Measurements from ENCODE around the gene TMTC2.
A peak's percentile ranks its signal among the peaks of the same experiment; 100 is the strongest.

TMTC2 gene

GRCh38 chr12:82682851-82683261 is 3.9 kb upstream of the TMTC2 start:
- DNase-seq (ENCODE audit: low spot score) = no peak

DNA sequence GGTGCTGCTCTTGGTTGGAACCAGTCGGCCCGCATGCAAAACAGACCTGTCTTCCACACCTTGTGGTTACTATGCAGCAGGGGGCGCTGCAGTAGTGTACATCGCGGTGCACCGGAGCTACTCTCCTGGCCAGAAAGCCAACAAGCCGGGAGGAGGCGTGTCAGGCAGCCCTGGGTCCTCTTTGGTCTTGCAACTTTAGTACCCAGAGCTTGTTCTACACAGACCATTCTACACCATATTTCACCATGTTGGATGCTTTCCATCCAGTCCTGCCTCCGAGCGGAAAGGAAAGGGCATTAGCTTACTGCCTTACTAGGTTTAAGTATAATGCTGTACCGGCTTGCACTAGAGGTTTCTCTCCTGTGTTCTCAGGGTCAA is 927 bp upstream of the TMTC2 start:
- peak; percentile 88 for DNase-seq (ENCODE audit: low spot score)

DNA sequence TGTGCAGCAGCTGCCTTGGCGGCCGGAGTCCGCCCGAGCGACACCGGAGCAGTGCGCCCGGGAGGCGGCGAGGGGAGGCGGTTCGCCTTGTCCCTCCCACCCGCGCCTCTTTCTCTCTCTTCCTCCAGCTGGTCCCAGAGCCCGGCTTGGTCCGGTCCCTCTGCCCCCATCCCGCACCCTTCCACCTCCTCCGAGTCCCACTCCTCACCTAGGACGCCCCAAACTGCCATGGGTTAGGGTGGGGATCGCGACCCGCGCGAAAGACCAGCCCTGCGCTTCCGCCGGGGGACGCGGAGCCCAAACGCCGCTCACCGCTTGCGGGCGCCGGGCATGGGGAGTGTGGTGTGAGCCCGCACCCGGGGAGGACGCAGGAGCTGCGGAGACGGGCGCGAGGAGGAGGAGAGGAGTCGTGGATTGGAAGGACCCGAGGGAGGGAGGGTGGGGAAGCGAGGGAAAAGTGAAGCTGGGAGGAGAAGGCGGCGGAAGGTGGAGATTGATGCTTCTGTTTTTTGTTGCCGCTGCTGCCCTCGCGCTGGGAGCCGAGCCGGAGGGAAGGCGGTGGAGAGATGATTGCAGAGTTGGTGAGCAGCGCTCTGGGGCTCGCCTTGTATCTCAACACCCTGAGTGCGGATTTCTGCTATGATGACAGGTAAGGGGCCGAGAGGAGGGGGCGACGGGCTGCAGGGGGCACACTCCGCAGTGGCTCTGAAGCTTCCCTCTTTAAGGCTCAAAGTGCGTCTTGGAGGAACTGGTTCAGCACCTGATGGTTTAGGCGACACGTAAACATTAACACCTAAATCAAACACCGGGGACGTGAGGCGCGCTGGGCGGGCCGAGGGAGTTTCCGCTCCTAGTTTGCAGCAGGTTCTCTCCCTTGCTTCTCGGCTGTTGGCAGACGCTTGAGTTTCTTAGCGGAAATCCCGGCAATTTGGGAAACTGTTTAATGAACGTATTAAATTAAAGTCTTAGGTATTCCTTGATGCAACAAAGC is 610 bp downstream of the TMTC2 start:
- no peak for DNase-seq (ENCODE audit: low spot score)

DNA sequence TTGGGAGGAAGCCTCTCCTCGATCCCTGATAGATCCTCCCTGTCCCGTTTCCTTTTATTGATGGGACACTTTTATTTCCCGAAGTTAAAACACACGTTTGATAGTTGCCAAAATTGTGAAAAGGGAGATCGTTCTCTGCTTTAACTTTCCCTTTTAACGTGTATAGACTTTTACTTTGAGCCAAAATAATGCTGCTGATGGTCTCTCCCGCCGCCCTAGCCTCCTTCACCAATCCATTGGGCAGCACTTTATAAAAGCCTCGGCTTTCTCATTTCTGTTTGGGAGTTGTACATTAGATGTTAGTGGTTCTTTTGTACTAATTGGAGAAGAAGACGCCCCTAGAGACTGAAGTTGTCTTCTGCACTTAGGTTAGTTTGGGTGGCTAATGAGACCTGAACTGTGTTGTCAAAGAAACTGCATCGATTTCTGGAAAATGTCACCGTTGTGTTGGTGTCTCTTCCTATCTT is 1.4 kb downstream of the TMTC2 start:
- no peak for DNase-seq (ENCODE audit: low spot score)

- no peak for DNase-seq (ENCODE audit: low spot score)
These were observed 1.9 kb downstream of the TMTC2 start for GRCh38 chr12:82688596-82688995.

DNA sequence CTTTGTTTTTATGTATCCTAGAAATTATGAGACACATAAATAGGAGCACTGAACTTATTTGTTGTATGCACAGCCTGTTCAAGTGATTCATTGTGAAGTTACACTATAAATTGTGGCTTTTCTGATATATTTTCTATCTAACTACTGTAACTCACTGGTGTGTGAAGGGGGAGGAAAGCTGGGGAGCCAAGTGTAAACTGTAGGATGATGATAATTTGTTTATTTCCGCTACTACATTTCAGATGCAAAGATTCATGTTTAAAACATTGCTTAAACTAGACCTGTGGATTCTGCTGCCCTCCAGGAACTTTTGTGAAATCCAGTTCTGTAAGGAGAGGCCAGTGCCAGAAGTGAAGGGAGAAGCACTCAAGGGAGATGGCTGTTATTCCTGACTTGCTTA is 3.3 kb downstream of the TMTC2 start:
- no peak for DNase-seq (ENCODE audit: low spot score)

DNA sequence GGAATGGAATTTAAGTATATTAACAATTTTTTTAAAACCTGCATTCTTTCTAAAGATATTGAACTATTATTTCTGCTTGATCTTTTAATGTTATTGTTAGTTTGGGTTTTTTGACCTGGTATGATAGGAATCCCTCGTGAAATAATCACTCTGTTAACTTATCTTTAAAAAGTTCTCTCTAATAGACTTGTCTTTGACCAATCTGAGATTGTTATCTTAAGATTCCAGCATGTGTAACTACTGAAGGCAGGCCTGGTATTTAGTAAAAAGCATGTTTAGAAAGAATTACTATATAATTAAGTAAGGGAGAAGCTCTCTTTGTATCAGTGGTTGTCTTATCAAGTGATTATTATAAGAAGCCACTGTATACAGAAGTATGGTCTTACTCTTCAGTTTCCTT is 4.8 kb downstream of the TMTC2 start:
- DNase-seq (ENCODE audit: low spot score) = no peak

DNA sequence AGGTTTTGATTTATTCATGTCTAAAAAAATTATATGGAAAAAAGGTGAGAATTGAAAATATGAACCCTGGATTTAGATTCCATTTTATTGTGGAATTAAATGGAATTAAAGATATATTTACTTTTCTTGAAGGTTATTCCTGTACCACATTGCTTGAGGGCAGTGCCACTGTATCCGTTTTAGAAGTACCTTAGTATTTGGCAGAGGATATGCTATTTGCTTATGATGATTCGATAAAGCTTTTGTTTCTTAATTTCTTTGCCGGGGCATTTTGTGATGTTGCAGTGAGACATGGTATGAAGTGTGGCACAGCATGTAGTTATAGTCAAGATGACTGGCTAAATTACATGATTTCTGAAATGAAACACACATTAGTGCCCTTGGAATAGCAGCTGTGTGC is 7.6 kb downstream of the TMTC2 start:
- DNase-seq (ENCODE audit: low spot score) = no peak

DNA sequence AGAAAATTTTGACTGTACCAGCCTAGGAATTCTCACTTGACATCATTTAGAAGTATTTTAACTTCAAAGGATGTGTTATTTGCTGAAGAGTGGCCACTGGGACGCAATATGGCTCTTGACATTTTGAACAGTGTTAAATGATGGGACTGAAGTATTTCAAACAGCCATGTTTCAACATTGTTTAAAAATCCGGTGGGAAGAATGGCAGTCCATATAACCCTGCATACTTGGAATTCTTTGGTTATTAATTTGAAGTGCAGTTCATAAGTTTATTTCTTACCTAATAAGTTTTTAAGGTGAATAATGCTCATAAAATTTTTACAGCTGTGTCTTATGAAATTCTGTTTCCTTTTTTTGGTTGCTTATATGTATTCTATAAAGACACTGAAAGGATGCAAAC is 8.3 kb downstream of the TMTC2 start:
- DNase-seq (ENCODE audit: low spot score) = no peak

- no peak for DNase-seq (ENCODE audit: low spot score)
These were observed 8.8 kb downstream of the TMTC2 start for GRCh38 chr12:82695531-82695930.

DNA sequence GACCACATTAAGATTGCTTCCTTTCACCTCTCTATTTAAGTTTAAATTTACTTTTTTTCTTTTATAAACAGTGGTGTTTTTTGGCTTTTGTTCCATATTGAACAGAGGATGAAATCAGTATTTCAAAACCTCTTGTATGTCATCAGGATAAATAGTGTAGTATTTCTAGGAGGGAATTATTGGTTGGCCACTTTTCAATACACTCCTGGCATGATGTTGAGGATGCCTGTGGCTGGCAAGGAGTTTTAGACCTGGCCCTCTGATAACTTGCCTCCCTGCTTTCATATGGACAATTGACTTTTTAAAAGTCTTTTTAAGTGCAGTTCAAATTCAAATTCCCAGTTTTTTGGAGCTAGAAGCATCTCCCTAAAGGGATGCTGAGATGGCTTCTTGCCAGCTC is 9.8 kb downstream of the TMTC2 start:
- no peak for DNase-seq (ENCODE audit: low spot score)

GRCh38 chr12:82698708-82699564 is 12.2 kb downstream of the TMTC2 start:
- DNase-seq (ENCODE audit: low spot score) = no peak

DNA sequence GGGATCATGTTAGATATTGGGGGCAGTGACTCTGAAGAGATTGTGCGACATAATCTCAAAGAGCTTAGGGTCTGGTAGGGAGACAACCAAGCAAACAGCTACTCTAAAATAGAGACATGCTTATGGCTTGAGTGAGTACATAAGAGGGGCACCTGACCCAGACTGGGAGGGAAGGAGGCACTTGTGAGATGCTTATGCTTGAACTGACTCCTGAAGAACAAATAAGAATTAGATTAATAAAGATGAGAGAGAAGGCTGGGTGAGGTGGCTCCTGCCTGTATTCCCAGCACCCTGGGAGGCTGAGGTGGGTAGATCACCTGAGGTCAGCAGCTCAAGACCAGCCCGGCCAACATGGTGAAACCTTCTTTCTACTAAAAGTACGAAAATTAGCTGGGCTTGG is 19.1 kb downstream of the TMTC2 start:
- no peak for DNase-seq (ENCODE audit: low spot score)

DNA sequence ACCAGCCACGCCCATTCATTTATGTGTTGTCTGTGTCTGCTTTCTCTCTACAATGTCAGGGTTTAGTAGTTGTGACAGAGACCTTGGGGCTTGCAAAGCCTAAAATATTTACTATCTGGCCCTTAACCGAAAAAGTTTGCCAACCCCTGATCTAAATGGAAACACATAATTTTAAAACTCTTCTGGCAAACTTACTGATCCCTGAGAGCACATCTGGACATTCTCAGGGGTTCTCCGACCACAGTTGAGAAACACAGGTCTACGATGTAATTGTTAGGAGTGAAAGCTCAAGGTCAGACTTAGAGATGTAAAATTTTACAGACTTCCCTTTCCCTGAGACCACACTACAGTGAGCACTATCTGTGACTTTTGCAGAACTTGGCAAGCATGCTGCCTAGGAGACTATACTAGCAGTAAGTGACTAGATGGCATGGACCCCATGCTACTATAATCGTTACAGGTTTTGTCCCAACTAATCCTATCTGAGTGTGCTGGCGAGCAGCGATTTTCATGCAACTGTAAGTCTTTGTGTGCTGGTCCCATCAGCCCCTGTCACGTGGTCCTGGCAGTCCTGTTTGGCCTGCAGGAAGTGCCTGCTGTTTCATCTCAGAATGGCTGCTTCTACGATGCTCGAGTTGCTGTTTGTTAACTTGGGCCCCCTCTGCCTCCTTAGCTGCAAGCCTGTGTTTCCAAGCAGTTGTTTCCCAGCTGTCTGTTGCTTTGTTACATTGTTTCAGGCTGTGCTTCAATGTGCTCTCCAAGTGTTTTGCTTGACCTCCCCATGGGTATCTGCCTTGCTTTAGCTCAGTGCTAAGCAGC is 21.6 kb downstream of the TMTC2 start:
- DNase-seq (ENCODE audit: low spot score) = peak; percentile 15

- no peak for DNase-seq (ENCODE audit: low spot score)
These were observed 23.2 kb downstream of the TMTC2 start for GRCh38 chr12:82709794-82710355.

GRCh38 chr12:82710741-82711140 is 24.0 kb downstream of the TMTC2 start:
- DNase-seq (ENCODE audit: low spot score) = no peak

GRCh38 chr12:82714427-82714826 is 27.7 kb downstream of the TMTC2 start:
- no peak for DNase-seq (ENCODE audit: low spot score)

DNA sequence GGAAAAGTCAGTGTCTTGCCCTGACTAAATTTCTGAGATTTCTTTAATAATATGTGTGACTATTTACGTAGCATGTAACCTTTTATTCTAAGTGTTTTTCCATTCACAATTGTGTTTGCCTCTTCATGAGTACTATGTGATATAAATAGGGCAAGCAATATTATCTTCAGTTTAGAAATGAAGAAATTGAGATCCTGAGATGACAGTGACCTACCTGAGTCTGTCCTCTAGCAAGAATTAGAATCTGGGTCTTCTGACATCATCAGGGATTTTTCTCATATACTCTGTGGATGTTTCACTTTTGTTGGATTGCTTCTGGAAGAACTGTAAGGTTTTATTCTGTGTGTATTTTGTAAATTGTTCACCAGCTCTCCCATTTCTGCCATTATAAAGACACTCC is 35.0 kb downstream of the TMTC2 start:
- no peak for DNase-seq (ENCODE audit: low spot score)

DNA sequence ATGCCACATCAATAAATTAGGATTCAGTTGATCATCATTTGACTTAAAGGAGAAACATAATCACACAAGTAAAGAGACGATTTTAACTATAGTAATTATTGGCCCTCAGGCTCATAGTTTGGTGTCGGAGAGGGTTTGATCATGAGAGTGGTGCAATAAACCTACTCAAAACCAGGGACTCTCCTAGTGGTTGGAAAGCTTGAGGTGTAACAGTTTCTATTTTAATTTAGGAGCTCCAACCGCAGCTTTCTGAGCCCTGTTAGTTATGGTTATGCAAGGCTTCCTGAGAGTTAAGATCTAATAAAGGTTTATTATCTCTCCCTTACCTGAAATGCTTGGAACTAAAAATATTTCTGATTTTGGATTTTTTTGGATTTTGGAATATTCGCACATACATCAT is 36.4 kb downstream of the TMTC2 start:
- DNase-seq (ENCODE audit: low spot score) = no peak

- no peak for DNase-seq (ENCODE audit: low spot score)
These were observed 37.2 kb downstream of the TMTC2 start for GRCh38 chr12:82723891-82724290.

DNA sequence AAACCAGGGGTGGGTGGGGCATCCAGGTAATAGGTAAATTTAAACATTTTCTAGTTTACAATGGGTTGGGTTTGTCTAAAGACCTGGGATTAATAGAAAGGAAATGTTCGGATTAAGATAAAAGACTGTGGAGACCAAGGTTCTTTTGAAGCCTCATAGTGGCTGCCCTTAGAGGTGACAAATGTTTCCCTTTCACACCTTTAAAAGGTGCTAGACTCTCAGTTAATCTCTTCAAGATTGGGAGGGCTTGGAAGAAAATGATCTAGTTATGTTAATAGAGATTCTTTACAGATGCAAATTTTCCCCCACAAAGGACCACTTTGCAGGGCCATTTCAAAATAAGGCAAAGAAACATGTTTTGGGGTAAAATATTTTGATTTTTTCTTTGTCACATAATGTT is 39.0 kb downstream of the TMTC2 start:
- no peak for DNase-seq (ENCODE audit: low spot score)

DNA sequence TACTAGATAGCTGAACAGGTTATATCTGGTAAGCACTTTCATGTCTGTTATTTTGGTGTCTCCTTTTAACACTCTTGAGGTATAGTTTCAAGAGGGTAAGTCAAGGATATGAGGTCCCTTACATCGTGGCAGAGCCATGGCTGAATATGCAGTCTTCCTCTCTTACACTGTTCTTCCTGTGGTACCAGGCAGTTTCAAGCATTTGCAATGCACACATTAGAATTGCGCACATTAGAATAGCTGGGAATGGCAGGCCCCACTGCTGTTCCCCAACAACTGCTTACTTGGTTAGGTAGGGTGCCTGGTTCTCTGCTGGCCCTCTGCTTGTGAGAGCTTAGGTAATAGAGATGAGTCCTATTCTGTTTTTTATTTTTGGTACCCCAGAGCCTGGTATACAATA is 41.2 kb downstream of the TMTC2 start:
- no peak for DNase-seq (ENCODE audit: low spot score)
